BJ (cell line): ENCODE results near the gene TMEM272. TPM values are rescaled to one million over a fixed set of nuclear protein-coding genes. Genes with fewer than 3 reads are reported as not detected.

ENCODE experiments used
- CTCF ChIA-PET: fragments of 350-600 bp; formaldehyde crosslinking; extraction: SDS; loops from one replicate; lab custom pipeline; 2021; ENCODE audit warnings: antibody characterized with exemption, inconsistent platforms; lab: Yijun Ruan, JAX
- POLR2A ChIA-PET: fragments of 300-600 bp; sonication (Branson Sonifier 250); formaldehyde crosslinking; extraction: SDS; loops from one replicate; lab custom pipeline; 2021; ENCODE audit warnings: antibody characterized with exemption; lab: Charles Lee
- DNase-seq: peaks from one replicate; pipeline ENCODE4 v3.0.0-alpha.2; 2011; ENCODE audit warnings: low read depth
- H3K27me3 ChIP-seq: 2 replicates; pipeline ENCODE4 v1.6.0; 2011; ENCODE audit warnings: low read length; ENCODE audit not compliant: control insufficient read depth, insufficient read depth
- H3K36me3 ChIP-seq: 2 replicates; pipeline ENCODE4 v1.5.1; 2011; ENCODE audit warnings: low read length; ENCODE audit not compliant: control insufficient read depth, insufficient read depth
- H3K4me3 ChIP-seq: 2 replicates; pipeline ENCODE4 v1.5.1; 2011; ENCODE audit warnings: low read depth, mild to moderate bottlenecking, control low read depth, low read length
- polyA plus RNA-seq: library from polyadenylated mRNA; depleted of rRNA; stranded (reverse); fragments of >200 nt; gene quantifications from 2 replicates; pipeline ENCODE4 v1.2.3, GENCODE V29; 2011
- TF ChIP-seq, protein P1 (sequence below): IDR thresholded peaks from 2 replicates; pipeline ENCODE4 v1.5.1; 2011; ENCODE audit warnings: low read depth, mild to moderate bottlenecking, control low read depth, inconsistent platforms, low read length, moderate library complexity; ENCODE audit not compliant: insufficient read depth

Gene TMEM272
- polyA plus RNA-seq, 1 experiment = not detected

DNA sequence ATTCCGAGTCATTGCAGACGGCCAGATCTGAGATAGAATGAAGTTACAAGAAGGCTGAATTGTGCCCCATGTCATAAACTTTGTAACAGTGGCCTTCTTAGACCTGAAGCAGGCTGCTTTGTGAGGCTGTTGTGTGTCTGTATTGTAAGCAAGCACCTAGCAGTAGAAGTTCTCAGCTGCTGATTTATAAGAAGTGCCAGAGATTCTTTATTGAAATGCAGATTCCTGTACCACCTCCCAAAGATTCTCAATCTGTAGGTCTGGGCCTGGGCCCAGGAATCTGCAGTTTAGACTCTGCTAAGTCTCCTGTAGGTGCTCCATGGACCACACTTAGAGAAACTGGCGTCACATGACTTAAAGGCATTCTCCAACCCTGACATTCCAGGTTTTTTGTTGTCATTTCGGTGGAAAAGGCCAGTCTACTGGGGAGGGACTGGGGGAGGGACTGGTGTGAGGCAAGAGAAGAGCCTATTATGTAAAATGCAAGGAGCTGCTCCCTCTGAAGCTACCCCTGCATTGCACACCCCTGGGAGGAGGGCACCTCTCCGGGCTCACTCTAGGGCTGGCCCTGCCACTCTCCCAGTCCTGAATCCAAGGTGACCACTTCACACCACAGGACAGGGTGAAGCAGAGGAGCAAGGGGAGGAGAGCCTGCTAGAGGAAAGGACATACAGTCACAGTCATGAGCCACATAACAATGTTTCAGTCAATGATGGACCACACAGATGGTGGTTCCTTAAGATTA is 769 bp upstream of the TMEM272 start:
- TF ChIP-seq, protein P1, sequence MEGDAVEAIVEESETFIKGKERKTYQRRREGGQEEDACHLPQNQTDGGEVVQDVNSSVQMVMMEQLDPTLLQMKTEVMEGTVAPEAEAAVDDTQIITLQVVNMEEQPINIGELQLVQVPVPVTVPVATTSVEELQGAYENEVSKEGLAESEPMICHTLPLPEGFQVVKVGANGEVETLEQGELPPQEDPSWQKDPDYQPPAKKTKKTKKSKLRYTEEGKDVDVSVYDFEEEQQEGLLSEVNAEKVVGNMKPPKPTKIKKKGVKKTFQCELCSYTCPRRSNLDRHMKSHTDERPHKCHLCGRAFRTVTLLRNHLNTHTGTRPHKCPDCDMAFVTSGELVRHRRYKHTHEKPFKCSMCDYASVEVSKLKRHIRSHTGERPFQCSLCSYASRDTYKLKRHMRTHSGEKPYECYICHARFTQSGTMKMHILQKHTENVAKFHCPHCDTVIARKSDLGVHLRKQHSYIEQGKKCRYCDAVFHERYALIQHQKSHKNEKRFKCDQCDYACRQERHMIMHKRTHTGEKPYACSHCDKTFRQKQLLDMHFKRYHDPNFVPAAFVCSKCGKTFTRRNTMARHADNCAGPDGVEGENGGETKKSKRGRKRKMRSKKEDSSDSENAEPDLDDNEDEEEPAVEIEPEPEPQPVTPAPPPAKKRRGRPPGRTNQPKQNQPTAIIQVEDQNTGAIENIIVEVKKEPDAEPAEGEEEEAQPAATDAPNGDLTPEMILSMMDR = no peak
- ChIA-PET CTCF (interaction anchor here (0.6 to 2.3 kb wide), 5 partner anchors 8 to 317 kb away, joined by 3 to 10 read pairs (median 5); no protein-coding TSS in a partner anchor), POLR2A (no interaction called here)

DNA sequence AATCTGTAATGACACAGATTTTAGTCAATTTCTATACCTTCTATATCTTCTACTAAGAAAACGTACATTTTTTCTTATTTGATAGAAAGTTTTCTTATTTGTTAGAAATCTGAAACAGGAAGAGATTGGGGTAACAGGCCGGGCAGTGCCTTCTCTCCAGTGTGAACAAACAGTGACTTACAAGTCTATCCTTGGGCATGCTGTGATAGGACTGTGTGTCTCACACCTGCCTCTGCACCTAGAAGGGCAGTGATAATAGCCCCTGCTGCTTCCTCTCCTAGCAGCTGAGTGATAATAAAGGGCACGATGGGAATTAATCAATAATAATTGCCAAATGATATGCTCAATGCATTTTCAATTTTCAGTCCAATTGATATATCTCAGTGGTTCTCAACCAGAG is 1.4 kb downstream of the TMEM272 start:
- POLR2A ChIA-PET = no interaction called here
- DNase-seq = no peak
- CTCF ChIA-PET = interaction anchor here (0.8 kb wide), 1 partner anchor 10 kb away, joined by 3 read pairs; no protein-coding TSS in a partner anchor

More for the DNA sequence above, 769 bp upstream of the TMEM272 start:
- no peak overlapping the region for H3K4me3 ChIP-seq
- DNase-seq = no peak
- peaks cover 3% of the 10 kb centered on the region for H3K27me3 ChIP-seq
- no peaks in the 10 kb centered on the region for H3K36me3 ChIP-seq

DNA sequence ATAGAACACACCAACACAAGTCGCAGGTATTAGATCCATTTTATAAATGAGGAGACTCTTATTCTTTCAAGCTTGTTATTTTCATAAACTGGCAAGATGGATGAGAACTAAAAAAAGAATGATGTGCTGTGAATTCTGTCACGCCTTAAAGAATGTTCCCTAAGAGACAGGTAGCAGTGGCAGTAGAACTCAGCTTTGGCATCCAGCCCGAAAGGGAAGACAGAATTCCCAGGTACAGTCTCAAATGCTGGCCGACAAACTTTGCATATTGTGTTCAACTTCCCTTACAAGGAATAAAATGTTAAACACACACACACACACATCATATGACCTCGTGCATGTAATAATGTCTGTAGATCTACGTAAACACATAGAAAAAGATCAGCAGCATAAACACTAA is 3.2 kb downstream of the TMEM272 start:
- Histone ChIP-seq H3K4me3 (no peak overlapping the region), H3K36me3 (no peaks in the 10 kb centered on the region), H3K27me3 (peaks cover 8% of the 10 kb centered on the region)
- no peak for DNase-seq
- TF ChIP-seq, protein P1 = no peak
- POLR2A ChIA-PET = no interaction called here
- CTCF ChIA-PET = no interaction called here

More for the DNA sequence above, 1.4 kb downstream of the TMEM272 start:
- Histone ChIP-seq H3K4me3 (no peak overlapping the region), H3K36me3 (no peaks in the 10 kb centered on the region), H3K27me3 (peaks cover 5% of the 10 kb centered on the region)
- TF ChIP-seq, protein P1 = no peak

DNA sequence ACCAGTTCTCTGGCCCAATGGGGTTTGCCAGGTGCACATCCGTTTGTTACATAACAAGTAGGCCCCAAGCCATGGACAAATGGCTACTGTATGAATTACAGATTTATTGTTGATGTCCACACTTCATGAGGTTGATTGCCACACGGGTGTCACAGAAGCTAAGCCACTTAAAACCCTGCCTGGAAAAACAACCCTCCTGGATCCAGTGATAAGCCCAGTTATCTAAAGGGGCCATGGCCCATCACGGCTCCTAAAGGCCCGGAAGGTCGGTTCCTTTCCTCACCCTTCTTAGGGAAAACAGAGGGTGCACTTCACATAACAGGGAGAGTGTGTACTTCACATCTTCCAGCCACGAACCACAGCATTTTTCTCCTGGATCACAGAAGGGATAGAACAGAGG is 4.1 kb downstream of the TMEM272 start:
- ChIA-PET CTCF (interaction anchor here (0.7 kb wide), 1 partner anchor 9 kb away, joined by 3 read pairs; no protein-coding TSS in a partner anchor), POLR2A (no interaction called here)
- no peak for DNase-seq
- peaks cover 11% of the 10 kb centered on the region for H3K27me3 ChIP-seq
- H3K36me3 ChIP-seq = no peaks in the 10 kb centered on the region
- no peak overlapping the region for H3K4me3 ChIP-seq
- TF ChIP-seq, protein P1 = no peak

DNA sequence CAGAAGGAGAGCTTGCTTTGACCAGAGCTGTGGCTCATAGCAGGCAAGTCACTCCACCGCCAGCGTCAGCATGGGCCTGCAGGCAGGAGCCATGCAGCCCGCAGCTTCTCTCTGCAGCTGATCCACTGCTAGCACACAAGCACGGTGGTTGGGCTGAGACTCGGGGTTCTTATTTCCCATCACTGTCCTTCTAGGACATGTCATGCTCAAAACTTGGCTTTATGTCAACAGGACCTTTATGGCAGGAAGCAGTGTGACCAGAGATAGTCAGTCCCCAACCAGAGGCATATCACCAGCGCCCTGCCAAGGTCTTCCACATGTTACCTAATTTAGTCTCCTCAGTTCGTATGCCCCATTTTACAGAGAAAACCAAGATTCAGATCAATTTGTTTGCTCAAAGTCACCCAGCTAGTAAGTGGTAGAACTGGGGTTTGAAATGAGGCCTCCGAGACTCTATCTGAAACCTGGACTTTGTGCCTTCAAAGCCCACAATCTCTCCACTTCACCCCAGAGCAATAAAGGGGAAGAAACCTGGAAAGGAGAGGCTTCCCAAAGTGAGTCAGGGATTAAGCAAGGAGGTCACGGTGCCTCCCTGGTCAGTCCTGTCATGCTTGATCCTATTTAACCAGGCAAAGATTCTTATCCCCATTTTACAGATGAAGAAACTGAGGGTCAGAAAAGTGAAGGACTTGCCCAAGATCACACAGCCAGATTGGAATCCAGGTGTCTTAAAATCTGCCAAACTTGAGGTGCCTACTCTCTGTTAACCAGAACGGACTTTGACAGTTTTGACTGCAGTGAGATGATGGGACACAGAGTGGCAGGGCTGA is 5.1 kb downstream of the TMEM272 start:
- CTCF ChIA-PET = interaction anchor here (2.0 kb wide), 1 partner anchor 24 kb away, joined by 6 read pairs; no protein-coding TSS in a partner anchor
- POLR2A ChIA-PET = no interaction called here

More for the DNA sequence above, 5.1 kb downstream of the TMEM272 start:
- H3K36me3 ChIP-seq = no peaks in the 10 kb centered on the region
- TF ChIP-seq, protein P1 = no peak
- peaks cover 13% of the 10 kb centered on the region for H3K27me3 ChIP-seq
- no peak overlapping the region for H3K4me3 ChIP-seq
- DNase-seq = no peak
